HG03378 (cell line): ENCODE data around the gene SBK2.
"Not testable (repeated sequence)": the region's sequence is repeated elsewhere in the genome, so short reads cannot be mapped to it uniquely, and the experiment has no call there.

Experiments
- ATAC-seq: cut with Tn5 transposase; IDR thresholded peaks from one replicate; pipeline ENCODE4 v1.9.1; 2021; ENCODE audit warnings: mild to moderate bottlenecking, moderate library complexity; ENCODE audit not compliant: unreplicated experiment

The SBK2 gene

GRCh38 chr19:55537741-55538111 lies 793 bp upstream of the SBK2 start:
- no peak for ATAC-seq

- ATAC-seq, result no peak
Measured at GRCh38 chr19:55536366-55536765, 567 bp downstream of the SBK2 start.

DNA sequence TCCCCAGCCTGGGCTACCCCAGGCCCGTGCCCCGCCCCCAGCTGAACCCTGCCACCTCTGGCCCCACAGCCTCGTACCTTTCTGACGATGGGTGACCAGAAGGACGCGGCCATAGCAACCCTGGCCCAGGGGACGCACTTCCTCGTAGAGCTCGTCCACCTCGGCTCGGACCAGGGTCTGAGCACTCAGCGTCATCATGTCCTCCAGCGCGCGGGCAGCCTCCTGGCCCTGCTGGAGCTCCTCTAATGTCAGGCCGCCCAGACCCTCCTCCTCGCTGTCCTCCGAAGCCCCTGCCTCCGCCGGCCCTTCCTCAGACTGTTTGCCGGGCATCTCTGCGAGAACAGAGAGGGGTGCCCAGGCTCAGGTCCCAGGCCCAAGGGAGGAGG lies 975 bp downstream of the SBK2 start:
- ATAC-seq, result no peak

GRCh38 chr19:55535173-55535964 lies 1.6 kb downstream of the SBK2 start:
- ATAC-seq, result no peak

GRCh38 chr19:55534280-55534679 lies 2.7 kb downstream of the SBK2 start:
- ATAC-seq, result not testable (repeated sequence)

DNA sequence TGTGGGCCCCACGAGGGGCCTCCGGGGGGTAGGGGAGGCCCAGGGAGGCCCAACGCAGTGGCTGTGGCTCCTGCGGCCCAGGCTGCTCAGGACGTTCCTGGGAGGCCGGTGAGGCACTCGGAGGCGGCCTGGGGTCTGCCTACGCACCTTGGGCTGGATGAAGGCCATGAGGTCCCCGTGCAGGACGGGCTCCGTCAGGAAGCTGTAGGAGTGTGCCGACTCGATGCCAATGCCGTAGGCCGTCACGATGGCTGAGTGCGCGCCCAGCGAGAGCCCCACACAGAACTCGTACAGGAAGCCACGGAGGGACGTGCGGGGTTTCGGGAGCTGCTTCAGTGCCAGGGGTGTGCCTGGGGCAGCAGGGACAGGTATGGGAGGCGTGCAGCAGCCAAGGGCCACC lies 5.9 kb downstream of the SBK2 start:
- ATAC-seq, result no peak

GRCh38 chr19:55529636-55530234 lies 7.2 kb downstream of the SBK2 start:
- ATAC-seq, result no peak

- ATAC-seq, result no peak
Measured at GRCh38 chr19:55528030-55528803, 8.7 kb downstream of the SBK2 start.

DNA sequence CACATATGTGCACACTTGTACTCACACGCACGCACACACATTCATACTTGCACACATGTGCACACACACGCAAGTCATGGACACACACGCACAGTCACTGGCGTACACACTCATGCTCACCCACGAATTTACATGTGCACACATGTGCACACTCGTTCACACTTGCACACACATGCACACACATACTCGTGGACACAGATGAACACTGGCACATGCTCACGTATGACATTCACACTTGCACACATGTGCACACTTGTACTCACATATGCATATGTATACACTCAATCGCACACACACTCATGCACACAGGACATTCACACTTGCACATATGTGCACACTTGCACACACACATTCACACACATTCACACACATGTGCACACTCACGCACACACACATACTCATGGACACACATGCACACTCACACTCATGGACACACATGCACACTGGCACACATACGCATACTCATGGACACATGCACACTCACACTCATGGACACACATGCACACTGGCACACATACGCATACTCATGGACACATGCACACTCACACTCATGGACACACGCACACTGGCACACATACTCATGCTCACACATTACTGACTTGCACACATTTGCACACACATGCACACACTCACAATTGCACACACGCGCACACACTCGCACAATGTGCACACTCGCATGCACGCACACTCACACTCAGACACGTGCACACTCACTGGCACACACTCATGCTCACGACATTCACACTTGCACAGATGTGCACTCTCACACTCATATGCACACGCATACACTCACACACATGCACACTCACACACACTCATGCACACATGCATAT lies 9.5 kb downstream of the SBK2 start:
- ATAC-seq, result no peak

DNA sequence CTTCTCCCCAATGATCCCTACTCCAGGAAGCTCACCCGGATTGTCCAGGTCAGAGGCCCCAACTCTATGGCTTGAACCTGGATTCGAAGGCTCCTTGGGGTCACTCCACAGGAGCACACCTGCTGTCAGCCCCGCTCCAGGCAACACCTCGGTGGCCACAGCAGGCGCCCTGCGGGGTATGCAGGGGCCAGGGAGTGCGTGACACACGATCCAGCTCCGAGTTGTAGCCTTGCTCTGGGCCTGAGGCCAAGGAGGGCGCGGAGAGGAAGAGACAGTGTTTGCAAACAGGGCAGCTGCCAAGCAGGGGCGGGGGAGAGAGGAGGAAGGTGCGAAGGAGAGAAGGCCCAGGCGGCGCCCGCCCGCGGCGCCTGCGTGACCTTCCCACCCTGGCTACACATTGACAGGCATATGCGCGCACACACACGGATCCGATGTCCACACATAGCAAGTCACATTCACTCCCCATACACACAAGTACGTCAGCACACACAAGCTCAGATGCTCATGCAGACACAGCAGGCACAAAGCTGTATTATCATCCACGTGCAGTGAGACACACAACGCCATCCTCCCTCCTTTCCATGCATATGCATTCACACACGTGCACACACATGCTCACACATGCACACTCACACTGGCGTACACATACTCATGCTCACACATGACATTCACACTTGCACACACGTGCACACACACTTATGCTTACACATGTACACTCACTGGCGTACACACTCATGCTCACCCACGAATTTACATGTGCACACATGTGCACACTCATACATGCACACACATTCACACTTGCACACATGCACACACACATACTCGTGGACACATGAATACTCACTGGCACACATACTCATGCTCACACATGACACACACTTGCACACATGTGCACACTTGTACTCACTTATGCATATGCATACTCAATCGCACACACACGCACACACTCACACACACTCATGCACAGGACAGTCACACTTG lies 10.4 kb downstream of the SBK2 start:
- ATAC-seq, result no peak

DNA sequence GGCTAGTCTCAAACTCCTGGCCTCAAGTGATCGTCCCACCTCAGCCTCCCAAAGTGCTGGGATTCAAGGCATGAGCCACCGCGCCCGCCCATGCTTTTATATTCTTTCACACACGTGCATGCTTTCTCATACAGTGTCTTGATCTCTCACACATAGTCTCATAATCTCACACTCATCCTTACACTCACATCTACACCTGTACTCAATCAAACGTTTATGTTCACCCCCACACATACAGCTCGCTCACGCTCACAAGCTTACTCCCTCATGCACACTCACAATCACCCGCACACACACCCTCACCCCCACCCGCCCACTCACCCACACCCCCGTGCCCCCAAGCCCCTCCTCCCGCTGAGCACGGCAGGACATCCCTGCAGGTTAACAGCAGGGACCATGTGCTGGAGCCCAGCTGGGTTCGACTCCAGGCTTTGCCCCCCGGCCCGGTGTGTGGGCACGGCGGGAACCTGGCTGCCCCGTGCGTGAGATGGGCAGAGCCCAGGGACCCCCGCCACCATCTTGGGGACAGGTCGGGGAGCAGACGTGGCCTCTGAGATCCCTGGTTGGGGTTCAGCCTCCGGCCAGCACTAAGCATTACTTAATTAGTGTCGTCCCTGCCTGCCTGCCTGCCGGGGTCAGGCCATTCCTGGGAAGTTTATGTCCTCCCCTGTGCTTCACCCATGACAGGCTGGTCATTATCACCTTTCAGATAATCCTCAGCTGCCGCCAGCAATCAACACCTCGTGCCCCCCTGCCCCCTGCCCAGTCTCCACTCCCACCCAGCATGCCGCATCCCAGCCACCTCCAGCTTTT lies 11.4 kb downstream of the SBK2 start:
- ATAC-seq, result no peak

GRCh38 chr19:55520691-55521292 lies 16.1 kb downstream of the SBK2 start:
- no peak for ATAC-seq

GRCh38 chr19:55519451-55520311 lies 17.3 kb downstream of the SBK2 start:
- ATAC-seq, result no peak

- ATAC-seq, result peak; percentile 88
Measured at GRCh38 chr19:55516878-55517620, 19.9 kb downstream of the SBK2 start.

DNA sequence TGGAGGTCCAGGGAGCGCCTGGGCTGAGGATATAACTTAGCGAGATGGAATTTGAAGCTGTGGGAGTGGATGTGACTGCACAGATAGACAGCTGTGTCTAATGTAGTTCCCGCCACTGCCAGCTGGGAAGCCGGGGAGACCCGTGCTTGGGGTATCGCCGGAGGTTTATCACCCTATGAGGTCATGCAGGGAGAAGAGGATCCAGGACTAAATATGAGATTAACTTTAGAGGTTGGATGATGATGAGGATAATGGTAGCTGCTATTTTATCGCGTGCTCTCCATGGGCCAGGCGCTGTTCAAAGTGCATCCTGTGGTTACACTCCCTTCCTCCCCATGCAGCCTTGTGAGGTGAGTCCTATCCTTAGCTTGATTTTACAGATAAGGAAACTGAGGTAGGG lies 28.8 kb downstream of the SBK2 start:
- ATAC-seq, result no peak

DNA sequence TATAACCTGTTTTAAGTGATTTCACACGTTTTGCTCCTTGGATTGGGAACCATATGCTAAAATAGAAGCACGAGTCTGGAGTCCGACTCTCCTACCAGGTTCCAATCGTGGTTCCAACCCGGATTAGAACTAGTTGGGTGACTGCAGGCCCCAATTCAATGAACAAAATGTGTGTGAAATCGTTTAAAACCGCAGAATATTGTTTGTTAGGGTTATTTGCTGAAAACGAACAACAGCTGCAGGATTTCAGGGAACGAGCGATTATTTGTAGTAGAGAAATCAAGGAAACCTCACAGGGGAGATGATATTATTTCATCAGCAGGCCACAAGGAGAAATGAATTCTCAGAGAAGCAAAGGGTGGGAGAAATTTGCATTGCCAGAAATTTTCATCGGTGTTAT lies 32.0 kb downstream of the SBK2 start:
- ATAC-seq, result no peak

DNA sequence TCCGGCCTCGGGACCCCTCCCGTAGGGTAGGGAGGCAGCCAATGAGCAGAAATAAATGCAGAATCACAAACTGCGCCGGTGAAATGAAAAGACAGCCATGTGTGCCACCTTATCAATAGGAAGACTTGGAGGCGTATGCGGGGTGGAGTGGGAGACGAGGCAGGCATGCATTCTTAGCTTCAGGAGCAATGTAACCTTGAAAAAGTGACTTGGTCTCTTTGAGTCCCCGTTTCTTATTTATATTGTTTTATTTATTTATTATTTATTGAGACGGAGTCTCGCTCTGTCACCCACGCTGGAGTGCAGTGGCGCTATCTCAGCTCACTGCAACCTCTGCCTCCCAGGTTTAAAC lies 32.7 kb downstream of the SBK2 start:
- no peak for ATAC-seq
